MM.1S (cell line): ENCODE data around the gene FOXN3.

Source experiments
- EZH2 ChIP-seq: fragments of 300-600 bp; sonication (generic); optimal IDR thresholded peaks from 2 replicates; pipeline ENCODE3; 2017; ENCODE audit warnings: low read depth, mild to moderate bottlenecking, antibody characterized with exemption, low read length, mixed read lengths
- EZH2phosphoT487 ChIP-seq: fragments of 300-600 bp; sonication (generic); IDR thresholded peaks from 2 replicates; pipeline ENCODE4 v1.6.1; 2018; ENCODE audit warnings: antibody characterized with exemption, low read length
- TF ChIP-seq, protein P1 (sequence below): fragments of 300-600 bp; sonication (generic); IDR thresholded peaks from 2 replicates; pipeline ENCODE4 v1.5.1; 2016; ENCODE audit warnings: antibody characterized with exemption, low read length, mixed read lengths

DNA sequence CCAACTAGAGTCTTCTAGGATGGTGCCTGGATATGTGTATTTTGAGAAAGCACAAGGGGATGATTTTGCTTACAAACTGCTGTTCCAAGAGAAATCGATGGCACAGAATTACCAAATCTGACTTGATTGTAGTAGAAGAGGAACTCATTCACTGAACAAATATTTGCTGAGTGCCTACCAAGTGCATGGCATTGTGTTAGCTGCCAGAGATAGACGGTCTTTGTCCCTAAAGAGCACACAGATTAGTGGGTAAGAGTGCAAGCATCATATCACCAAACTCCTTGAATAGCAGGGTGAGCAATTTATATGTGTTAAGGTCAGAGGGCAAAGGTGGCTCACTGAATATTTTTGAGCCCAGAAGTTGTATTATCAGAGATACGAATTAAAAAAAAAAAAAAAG is 3.5 kb upstream of the FOXN3 start:
- TF ChIP-seq, protein P1, sequence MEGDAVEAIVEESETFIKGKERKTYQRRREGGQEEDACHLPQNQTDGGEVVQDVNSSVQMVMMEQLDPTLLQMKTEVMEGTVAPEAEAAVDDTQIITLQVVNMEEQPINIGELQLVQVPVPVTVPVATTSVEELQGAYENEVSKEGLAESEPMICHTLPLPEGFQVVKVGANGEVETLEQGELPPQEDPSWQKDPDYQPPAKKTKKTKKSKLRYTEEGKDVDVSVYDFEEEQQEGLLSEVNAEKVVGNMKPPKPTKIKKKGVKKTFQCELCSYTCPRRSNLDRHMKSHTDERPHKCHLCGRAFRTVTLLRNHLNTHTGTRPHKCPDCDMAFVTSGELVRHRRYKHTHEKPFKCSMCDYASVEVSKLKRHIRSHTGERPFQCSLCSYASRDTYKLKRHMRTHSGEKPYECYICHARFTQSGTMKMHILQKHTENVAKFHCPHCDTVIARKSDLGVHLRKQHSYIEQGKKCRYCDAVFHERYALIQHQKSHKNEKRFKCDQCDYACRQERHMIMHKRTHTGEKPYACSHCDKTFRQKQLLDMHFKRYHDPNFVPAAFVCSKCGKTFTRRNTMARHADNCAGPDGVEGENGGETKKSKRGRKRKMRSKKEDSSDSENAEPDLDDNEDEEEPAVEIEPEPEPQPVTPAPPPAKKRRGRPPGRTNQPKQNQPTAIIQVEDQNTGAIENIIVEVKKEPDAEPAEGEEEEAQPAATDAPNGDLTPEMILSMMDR: no peak
- TF ChIP-seq EZH2phosphoT487 (no peak), EZH2 (no peak)
